ENCODE measurements around the gene MAEL. TPM values are rescaled to one million over a fixed set of nuclear protein-coding genes. Genes with fewer than 3 reads are reported as not detected.

Gene MAEL
- total and polyA plus RNA-seq, 2 donors from 2014 or later: 0.54 to 2.2 TPM

- no peaks in the 10 kb centered on the region for H3K36me3 ChIP-seq (ENCODE audit: control insufficient read depth in 2 of 3, insufficient read depth in 3 of 3, low read length in 3 of 3)
- H3K9ac ChIP-seq (ENCODE audit: low read length in 3 of 3): no peak overlapping the region
- no peak for TF ChIP-seq CTCF (IDR thresholded peaks at IDR 0.05; ENCODE audit: borderline replicate concordance, extremely low read depth, insufficient read depth)
- DNase-seq (no peak), FAIRE-seq (no peak)
- H3K27ac ChIP-seq (ENCODE audit: low read depth in 2 of 2, low read length in 2 of 2): no peak overlapping the region
- H3K9me3 ChIP-seq (ENCODE audit: control insufficient read depth in 2 of 3, insufficient read depth in 1 of 3, low read length in 3 of 3): no peaks in the 10 kb centered on the region
- H3K4me3 ChIP-seq (ENCODE audit: low read length in 3 of 3): no peak overlapping the region
- H3K4me1 ChIP-seq (ENCODE audit: control insufficient read depth in 2 of 3, insufficient read depth in 2 of 3, low read depth in 1 of 3, low read length in 3 of 3): peaks cover 0 to 4% (median 0%) of the 10 kb centered on the region in 3 donors
- H3K27me3 ChIP-seq (ENCODE audit: control insufficient read depth, insufficient read depth, low read length): no peaks in the 10 kb centered on the region
- intact Hi-C loops (cut with DNase I): loop anchor here (10.0 kb wide), 1 partner anchor 380 kb away; no protein-coding TSS in a partner anchor
Measured at GRCh38 chr1:167064621-167065020, 75.5 kb downstream of the MAEL start.

GRCh38 chr1:167065471-167065870 is 76.4 kb downstream of the MAEL start:
- DNase-seq: no peak
- no peak overlapping the region for H3K4me3 ChIP-seq (ENCODE audit: low read length in 3 of 3)
- H3K36me3 ChIP-seq (ENCODE audit: control insufficient read depth in 2 of 3, insufficient read depth in 3 of 3, low read length in 3 of 3): no peaks in the 10 kb centered on the region
- no peaks in the 10 kb centered on the region for H3K9me3 ChIP-seq (ENCODE audit: control insufficient read depth in 2 of 3, insufficient read depth in 1 of 3, low read length in 3 of 3)
- peaks cover 0 to 4% (median 0%) of the 10 kb centered on the region in 3 donors for H3K4me1 ChIP-seq (ENCODE audit: control insufficient read depth in 2 of 3, insufficient read depth in 2 of 3, low read depth in 1 of 3, low read length in 3 of 3)
- H3K27ac ChIP-seq (ENCODE audit: low read depth in 2 of 2, low read length in 2 of 2): no peak overlapping the region
- no peak overlapping the region for H3K9ac ChIP-seq (ENCODE audit: low read length in 3 of 3)
- FAIRE-seq: no peak
- intact Hi-C loops (cut with DNase I): loop anchor here (10.0 kb wide), 1 partner anchor 379 kb away; no protein-coding TSS in a partner anchor
- TF ChIP-seq CTCF (IDR thresholded peaks at IDR 0.05; ENCODE audit: borderline replicate concordance, extremely low read depth, insufficient read depth): no peak
- H3K27me3 ChIP-seq (ENCODE audit: control insufficient read depth, insufficient read depth, low read length): no peaks in the 10 kb centered on the region

GRCh38 chr1:167066333-167067122 is 77.4 kb downstream of the MAEL start:
- Histone ChIP-seq H3K4me1 (ENCODE audit: control insufficient read depth in 2 of 3, insufficient read depth in 2 of 3, low read depth in 1 of 3, low read length in 3 of 3) (peaks cover 0 to 4% (median 0%) of the 10 kb centered on the region in 3 donors), H3K27ac (ENCODE audit: low read depth in 2 of 2, low read length in 2 of 2) (no peak overlapping the region), H3K9me3 (ENCODE audit: control insufficient read depth in 2 of 3, insufficient read depth in 1 of 3, low read length in 3 of 3) (no peaks in the 10 kb centered on the region), H3K36me3 (ENCODE audit: control insufficient read depth in 2 of 3, insufficient read depth in 3 of 3, low read length in 3 of 3) (no peaks in the 10 kb centered on the region), H3K9ac (ENCODE audit: low read length in 3 of 3) (peak overlapping the region in 1 of 3 donors; percentile 26), H3K4me3 (ENCODE audit: low read length in 3 of 3) (no peak overlapping the region), H3K27me3 (ENCODE audit: control insufficient read depth, insufficient read depth, low read length) (no peaks in the 10 kb centered on the region)
- FAIRE-seq: no peak
- peak; percentile 85 for TF ChIP-seq CTCF (IDR thresholded peaks at IDR 0.05; ENCODE audit: borderline replicate concordance, extremely low read depth, insufficient read depth)
- intact Hi-C loops (cut with DNase I): loop anchor here (10.0 kb wide), 1 partner anchor 378 kb away; no protein-coding TSS in a partner anchor
- peak; percentile 78 to 91 (median 87) for DNase-seq
